IPS-18c (cell line): Measurements from ENCODE around the gene FIBP.

Source experiments
- H3K4me3 ChIP-seq: 2 replicates; pipeline ENCODE4 v1.7.0; 2013; ENCODE audit warnings: low read depth, mild to moderate bottlenecking, low read length, moderate library complexity; ENCODE audit not compliant: insufficient read depth
- H3K9me3 ChIP-seq: one replicate; pipeline ENCODE4 v1.6.1; 2013; ENCODE audit warnings: mild to moderate bottlenecking, low read length, moderate library complexity; ENCODE audit not compliant: control insufficient read depth, insufficient read depth

The FIBP gene

GRCh38 chr11:65867284-65868071, 20.8 kb downstream of the FIBP start:
- peak overlapping the region; percentile 41; the same call in 1 of the 2 replicates for H3K4me3 ChIP-seq
- no peaks in the 10 kb centered on the region for H3K9me3 ChIP-seq

- H3K4me3 ChIP-seq: no peak overlapping the region
- no peaks in the 10 kb centered on the region for H3K9me3 ChIP-seq
These were observed 21.6 kb downstream of the FIBP start for GRCh38 chr11:65866509-65867283.

GRCh38 chr11:65865550-65866172, 22.6 kb downstream of the FIBP start:
- H3K4me3 ChIP-seq: no peak overlapping the region
- H3K9me3 ChIP-seq: no peaks in the 10 kb centered on the region

- H3K9me3 ChIP-seq: no peaks in the 10 kb centered on the region
- no peak overlapping the region for H3K4me3 ChIP-seq
These were observed 23.4 kb downstream of the FIBP start for GRCh38 chr11:65864706-65865471.

- no peak overlapping the region for H3K4me3 ChIP-seq
- no peaks in the 10 kb centered on the region for H3K9me3 ChIP-seq
These were observed 24.2 kb downstream of the FIBP start for GRCh38 chr11:65863889-65864705.

GRCh38 chr11:65862941-65863888, 25.1 kb downstream of the FIBP start:
- no peaks in the 10 kb centered on the region for H3K9me3 ChIP-seq
- no peak overlapping the region for H3K4me3 ChIP-seq

- no peaks in the 10 kb centered on the region for H3K9me3 ChIP-seq
- H3K4me3 ChIP-seq: no peak overlapping the region
These were observed 26.0 kb downstream of the FIBP start for GRCh38 chr11:65862191-65862735.

- H3K4me3 ChIP-seq: peak overlapping the region; percentile 96
These were observed 26.6 kb downstream of the FIBP start for GRCh38 chr11:65861533-65862183.

GRCh38 chr11:65861165-65861505, 27.1 kb downstream of the FIBP start:
- Histone ChIP-seq H3K9me3 (no peaks in the 10 kb centered on the region), H3K4me3 (peak overlapping the region; percentile 96)

More at GRCh38 chr11:65861533-65862183, 26.6 kb downstream of the FIBP start:
- no peaks in the 10 kb centered on the region for H3K9me3 ChIP-seq

GRCh38 chr11:65860278-65861164, 27.8 kb downstream of the FIBP start, which contains the start of gene MUS81:
Gene MUS81 (plus strand): TSS chr11:65860433. CDS start chr11:65860754, 321 bp downstream.
- H3K9me3 ChIP-seq: no peaks in the 10 kb centered on the region
- H3K4me3 ChIP-seq: peak within 1 kb of the TSS; percentile 96

GRCh38 chr11:65859812-65860277, 28.4 kb downstream of the FIBP start:
- H3K9me3 ChIP-seq: no peaks in the 10 kb centered on the region

GRCh38 chr11:65859095-65859811, 29.0 kb downstream of the FIBP start:
- peak overlapping the region; percentile 96 for H3K4me3 ChIP-seq
- no peaks in the 10 kb centered on the region for H3K9me3 ChIP-seq

More at GRCh38 chr11:65859812-65860277, 28.4 kb downstream of the FIBP start:
- peak overlapping the region; percentile 96 for H3K4me3 ChIP-seq

- H3K9me3 ChIP-seq: no peaks in the 10 kb centered on the region
- H3K4me3 ChIP-seq: peak overlapping the region; percentile 43
These were observed 29.6 kb downstream of the FIBP start for GRCh38 chr11:65858681-65859087.
